ENCODE data around the gene SMLR1. TPM values are rescaled to one million over a fixed set of nuclear protein-coding genes. Genes with fewer than 3 reads are reported as not detected.

Gene SMLR1
- total RNA-seq, 3 donors from 2014 or later (not counting 1 experiment from before 2014, with no cell fraction given) = not detected

DNA sequence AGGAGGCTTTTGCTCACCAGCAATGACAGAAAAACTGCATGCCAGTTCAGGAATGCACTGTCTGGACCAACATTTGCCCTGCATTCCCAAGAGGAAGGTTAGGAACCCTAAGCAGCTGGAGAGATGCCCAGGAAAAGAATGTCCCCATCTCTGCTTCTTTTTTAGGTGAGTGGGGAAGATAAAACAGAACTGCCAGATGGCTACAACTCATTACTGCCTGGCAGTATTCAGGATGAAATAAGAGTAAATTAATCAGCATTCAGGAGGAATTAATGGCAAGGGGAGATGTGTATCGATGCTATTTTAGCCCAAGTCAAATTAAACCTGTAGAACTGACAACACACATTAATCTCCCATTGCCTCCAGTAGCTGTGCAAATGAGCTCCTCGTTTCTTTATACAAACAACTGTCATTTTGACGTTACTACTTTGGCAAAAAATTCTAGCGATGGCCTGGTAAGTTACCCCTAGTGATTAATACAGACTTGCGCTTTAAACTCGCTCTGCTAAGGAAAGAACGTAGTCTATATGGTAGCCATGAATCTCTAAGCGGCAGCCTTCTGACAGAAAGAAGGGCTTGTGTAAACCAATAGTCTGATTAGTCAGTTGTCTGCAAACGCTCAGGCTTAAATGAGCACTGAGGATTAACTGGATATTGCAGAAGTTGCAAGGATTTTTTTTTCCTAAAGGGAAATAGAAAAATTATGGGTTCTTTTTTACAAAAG lies 16.7 kb upstream of the SMLR1 start:
- H3K4me3 ChIP-seq (ENCODE audit: low read length) = no peak overlapping the region
- peaks cover 9 to 10% of the 10 kb centered on the region in 2 donors for H3K27me3 Mint-ChIP-seq (ENCODE audit: low read depth in 2 of 2)
- 87% methylated on average over 9 of the region's 9 CpGs for WGBS (ENCODE audit: insufficient coverage)
- ATAC-seq (no peak), DNase-seq (no peak)
- no peaks in the 10 kb centered on the region for H3K36me3 ChIP-seq (ENCODE audit: control insufficient read depth, insufficient read depth, low read length)
- peaks cover 3% of the 10 kb centered on the region for H3K27me3 ChIP-seq (ENCODE audit: control insufficient read depth, insufficient read depth, low read length)
- no peaks in the 10 kb centered on the region for H3K4me1 ChIP-seq (ENCODE audit: control insufficient read depth, insufficient read depth, low read length)
- H3K9me3 ChIP-seq (ENCODE audit: control insufficient read depth, insufficient read depth, low read length) = no peaks in the 10 kb centered on the region
- intact Hi-C loops (cut with micrococcal nuclease) = no loop called here
- H3K9me3 Mint-ChIP-seq = no peaks in the 10 kb centered on the region
- H3K4me3 Mint-ChIP-seq = no peak overlapping the region
- H3K27ac ChIP-seq (ENCODE audit: low read length) = no peak overlapping the region
- H3K4me1 Mint-ChIP-seq = no peaks in the 10 kb centered on the region
- H3K36me3 Mint-ChIP-seq = no peaks in the 10 kb centered on the region
- no peak overlapping the region for H3K27ac Mint-ChIP-seq
- TF ChIP-seq, protein P1, sequence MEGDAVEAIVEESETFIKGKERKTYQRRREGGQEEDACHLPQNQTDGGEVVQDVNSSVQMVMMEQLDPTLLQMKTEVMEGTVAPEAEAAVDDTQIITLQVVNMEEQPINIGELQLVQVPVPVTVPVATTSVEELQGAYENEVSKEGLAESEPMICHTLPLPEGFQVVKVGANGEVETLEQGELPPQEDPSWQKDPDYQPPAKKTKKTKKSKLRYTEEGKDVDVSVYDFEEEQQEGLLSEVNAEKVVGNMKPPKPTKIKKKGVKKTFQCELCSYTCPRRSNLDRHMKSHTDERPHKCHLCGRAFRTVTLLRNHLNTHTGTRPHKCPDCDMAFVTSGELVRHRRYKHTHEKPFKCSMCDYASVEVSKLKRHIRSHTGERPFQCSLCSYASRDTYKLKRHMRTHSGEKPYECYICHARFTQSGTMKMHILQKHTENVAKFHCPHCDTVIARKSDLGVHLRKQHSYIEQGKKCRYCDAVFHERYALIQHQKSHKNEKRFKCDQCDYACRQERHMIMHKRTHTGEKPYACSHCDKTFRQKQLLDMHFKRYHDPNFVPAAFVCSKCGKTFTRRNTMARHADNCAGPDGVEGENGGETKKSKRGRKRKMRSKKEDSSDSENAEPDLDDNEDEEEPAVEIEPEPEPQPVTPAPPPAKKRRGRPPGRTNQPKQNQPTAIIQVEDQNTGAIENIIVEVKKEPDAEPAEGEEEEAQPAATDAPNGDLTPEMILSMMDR (IDR thresholded peaks at IDR 0.05) = no peak

DNA sequence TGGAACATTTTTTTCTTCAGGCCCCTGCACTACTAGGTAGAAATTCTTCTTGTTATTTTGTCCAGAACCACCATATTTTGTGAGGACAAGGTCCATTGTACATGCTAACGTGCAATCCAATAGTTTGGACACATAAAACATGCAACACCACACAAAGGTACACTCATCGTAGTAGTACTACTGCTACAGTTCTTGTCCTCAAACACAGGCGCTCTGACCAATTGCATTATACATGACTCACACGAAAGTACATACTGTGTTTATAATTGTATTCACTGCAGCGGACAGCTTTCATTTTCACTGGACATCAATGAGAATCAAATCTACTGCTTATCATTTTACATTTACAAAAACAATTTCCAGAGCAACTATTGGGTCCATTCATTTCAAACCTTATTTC lies 15.3 kb upstream of the SMLR1 start:
- H3K4me3 Mint-ChIP-seq = no peak overlapping the region

DNA sequence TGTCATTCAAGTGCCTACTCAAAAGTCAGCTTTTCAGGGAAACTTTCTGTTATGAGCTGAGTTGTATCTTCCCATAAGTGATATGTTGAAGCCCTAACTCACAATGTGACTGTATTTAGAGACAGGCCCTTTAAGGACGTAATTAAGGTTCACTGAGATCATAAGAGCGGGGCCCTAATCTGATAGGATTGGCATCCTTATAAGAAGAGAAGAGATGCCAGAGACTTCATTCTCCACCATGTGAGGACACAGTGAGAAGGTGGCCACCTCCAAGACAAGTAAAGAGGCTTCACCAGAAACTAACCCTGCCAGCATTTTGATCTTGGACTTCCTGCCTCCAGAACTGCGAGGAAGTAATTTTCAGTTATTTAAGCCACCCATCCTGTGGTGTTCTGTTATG lies 12.7 kb upstream of the SMLR1 start:
- Histone ChIP-seq H3K27ac (ENCODE audit: low read length) (no peak overlapping the region), H3K36me3 (ENCODE audit: control insufficient read depth, insufficient read depth, low read length) (no peaks in the 10 kb centered on the region), H3K27me3 (ENCODE audit: control insufficient read depth, insufficient read depth, low read length) (no peaks in the 10 kb centered on the region), H3K9me3 (ENCODE audit: control insufficient read depth, insufficient read depth, low read length) (no peaks in the 10 kb centered on the region), H3K4me1 (ENCODE audit: control insufficient read depth, insufficient read depth, low read length) (no peaks in the 10 kb centered on the region), H3K4me3 (ENCODE audit: low read length) (no peak overlapping the region)
- TF ChIP-seq, protein P1 (IDR thresholded peaks at IDR 0.05) = no peak
- intact Hi-C loops (cut with micrococcal nuclease) = no loop called here
- Mint-ChIP-seq H3K9me3 (peaks cover 0 to 2% of the 10 kb centered on the region in 2 donors), H3K36me3 (peaks cover 9% of the 10 kb centered on the region), H3K27ac (no peak overlapping the region), H3K4me1 (no peaks in the 10 kb centered on the region), H3K27me3 (ENCODE audit: low read depth in 2 of 2) (peaks cover 0 to 1% of the 10 kb centered on the region in 2 donors), H3K4me3 (no peak overlapping the region)
- WGBS (ENCODE audit: insufficient coverage) = 94% methylated on average over 3 of the region's 3 CpGs
- ATAC-seq (no peak), DNase-seq (no peak)

More for the DNA sequence above, 15.3 kb upstream of the SMLR1 start:
- Mint-ChIP-seq H3K27me3 (ENCODE audit: low read depth in 2 of 2) (peaks cover 5 to 9% of the 10 kb centered on the region in 2 donors), H3K4me1 (no peaks in the 10 kb centered on the region), H3K36me3 (no peaks in the 10 kb centered on the region), H3K27ac (no peak overlapping the region), H3K9me3 (no peaks in the 10 kb centered on the region)
- 87% methylated on average over 5 of the region's 5 CpGs for WGBS (ENCODE audit: insufficient coverage)
- intact Hi-C loops (cut with micrococcal nuclease) = no loop called here
- Histone ChIP-seq H3K4me3 (ENCODE audit: low read length) (no peak overlapping the region), H3K36me3 (ENCODE audit: control insufficient read depth, insufficient read depth, low read length) (no peaks in the 10 kb centered on the region), H3K27ac (ENCODE audit: low read length) (no peak overlapping the region), H3K27me3 (ENCODE audit: control insufficient read depth, insufficient read depth, low read length) (no peaks in the 10 kb centered on the region), H3K4me1 (ENCODE audit: control insufficient read depth, insufficient read depth, low read length) (no peaks in the 10 kb centered on the region), H3K9me3 (ENCODE audit: control insufficient read depth, insufficient read depth, low read length) (no peaks in the 10 kb centered on the region)
- DNase-seq = no peak
- no peak for ATAC-seq
- TF ChIP-seq, protein P1 (IDR thresholded peaks at IDR 0.05) = no peak

Data from natural killer cell (primary cell).